Keratinocyte (primary cell): ENCODE data around the gene RBFOX2. TPM values are rescaled to one million over a fixed set of nuclear protein-coding genes. Genes with fewer than 3 reads are reported as not detected.

Experiments
- DNase-seq: peaks from one replicate; pipeline ENCODE4 v3.0.0-alpha.2; 2011; ENCODE audit warnings: low read depth, missing footprints, low spot score
- FAIRE-seq: peaks from 2 replicates; lab custom pipeline; 2011; peaks lifted over from hg19 to GRCh38; lab: Jason Lieb, UNC
- H2AFZ ChIP-seq: 2 replicates; pipeline ENCODE4 v1.6.0; 2012; ENCODE audit warnings: low read length, control low read depth, inconsistent platforms; ENCODE audit not compliant: control insufficient read depth
- H3K27ac ChIP-seq: 2 replicates; pipeline ENCODE4 v1.5.1; 2011; ENCODE audit warnings: low read length; ENCODE audit not compliant: control insufficient read depth, insufficient read depth
- H3K27me3 ChIP-seq: 3 replicates; pipeline ENCODE4 v1.6.0; 2011; ENCODE audit warnings: low read length; ENCODE audit not compliant: control insufficient read depth, insufficient read depth; ENCODE audit errors: extremely low read depth
- H3K36me3 ChIP-seq, 2 experiments: 2 replicates in 1 of 2; 3 replicates in 1 of 2; pipeline ENCODE4 v1.5.1; 2011; ENCODE audit warnings: low read length in 2 of 2, mild to moderate bottlenecking in 1 of 2; ENCODE audit not compliant: control insufficient read depth in 2 of 2, insufficient read depth in 2 of 2; ENCODE audit errors: extremely low read depth in 1 of 2
- H3K4me1 ChIP-seq: 3 replicates; pipeline ENCODE4 v1.5.1; 2011; ENCODE audit warnings: low read length; ENCODE audit not compliant: control insufficient read depth, insufficient read depth; ENCODE audit errors: extremely low read depth
- H3K4me2 ChIP-seq: 3 replicates; pipeline ENCODE4 v1.6.0; 2011; ENCODE audit warnings: low read depth, low read length; ENCODE audit not compliant: control insufficient read depth, insufficient read depth; ENCODE audit errors: extremely low read depth
- H3K4me3 ChIP-seq, 3 experiments: fragments of 200-600 bp in 1 of 3; sonication (generic) in 1 of 3; 2 replicates in 2 of 3; 3 replicates in 1 of 3; pipeline ENCODE4 v1.5.1; 2011 to 2016; ENCODE audit warnings: low read length in 3 of 3, mild to moderate bottlenecking in 3 of 3, control low read depth in 2 of 3, inconsistent platforms in 1 of 3, low read depth in 1 of 3, mixed read lengths in 1 of 3, mixed run types in 1 of 3, moderate library complexity in 1 of 3; ENCODE audit not compliant: control insufficient read depth in 2 of 3, insufficient read depth in 2 of 3; ENCODE audit errors: extremely low read depth in 1 of 3
- H3K79me2 ChIP-seq: 2 replicates; pipeline ENCODE4 v1.6.0; 2012; ENCODE audit warnings: low read length; ENCODE audit not compliant: control insufficient read depth, insufficient read depth
- H3K9ac ChIP-seq: 3 replicates; pipeline ENCODE4 v1.6.0; 2011; ENCODE audit warnings: low read length; ENCODE audit not compliant: control insufficient read depth, insufficient read depth; ENCODE audit errors: extremely low read depth
- H3K9me1 ChIP-seq: 3 replicates; pipeline ENCODE4 v1.6.0; 2011; ENCODE audit warnings: low read length; ENCODE audit not compliant: control insufficient read depth, insufficient read depth; ENCODE audit errors: extremely low read depth
- H3K9me3 ChIP-seq: 2 replicates; pipeline ENCODE4 v1.5.1; 2012; ENCODE audit warnings: low read depth, low read length; ENCODE audit not compliant: control insufficient read depth
- H4K20me1 ChIP-seq: 3 replicates; pipeline ENCODE4 v1.6.0; 2011; ENCODE audit warnings: low read length; ENCODE audit not compliant: control insufficient read depth, insufficient read depth; ENCODE audit errors: extremely low read depth
- CTCF ChIP-seq, 3 experiments: IDR thresholded peaks in 1 of 3; conservative IDR thresholded peaks in 1 of 3; optimal IDR thresholded peaks in 1 of 3; 2 replicates in 2 of 3; 3 replicates in 1 of 3; pipeline versions ENCODE3 to v1.5.1; 2011; ENCODE audit warnings: low read length in 3 of 3, mild to moderate bottlenecking in 3 of 3, moderate library complexity in 2 of 3, control low read depth in 1 of 3, inconsistent platforms in 1 of 3; ENCODE audit not compliant: insufficient read depth in 2 of 3; ENCODE audit errors: extremely low read depth in 1 of 3
- EZH2 ChIP-seq: IDR thresholded peaks from one replicate; pipeline ENCODE4 v1.6.1; 2012; ENCODE audit warnings: inconsistent platforms, mild to moderate bottlenecking, low read length, moderate library complexity
- dilution Hi-C: fragments of 300-500 bp; cut with MboI; formaldehyde crosslinking; loops from one replicate; pipeline ENCODE4 v1.7.0; 2020; ENCODE audit warnings: low sequenced_read_pairs; ENCODE audit not compliant: extremely low pct_ligation_motif_present
- polyA plus RNA-seq, 5 experiments: library from polyadenylated mRNA; depleted of rRNA in 3 of 5; stranded (reverse) in 3 of 5; stranded (forward) in 1 of 5; unstranded in 1 of 5; fragments of >200 nt; gene quantifications; 1 replicate in 1 of 5; 2 replicates in 3 of 5; 3 replicates in 1 of 5; pipeline versions ENCODE4 v1.2.1 to v1.2.3, GENCODE V29; 2011 to 2012; ENCODE audit warnings: missing spikeins in 2 of 5, low read depth in 1 of 5, low replicate concordance in 1 of 5

The RBFOX2 gene
- polyA plus RNA-seq, 1 donor (not counting 4 experiments of a cell fraction or from before 2014, with no cell fraction given): 118 TPM

GRCh38 chr22:35736701-35737100 lies 291.9 kb downstream of the RBFOX2 start:
- no peak overlapping the region for H3K4me2 ChIP-seq
- H3K27ac ChIP-seq: no peak overlapping the region
- FAIRE-seq: no peak
- TF ChIP-seq CTCF (optimal IDR thresholded peaks at IDR 0.05 in 1 of 3, IDR thresholded peaks at IDR 0.05 in 1 of 3, conservative IDR thresholded peaks at IDR 0.05 in 1 of 3; ENCODE audit: extremely low read depth in 1 of 3, insufficient read depth in 2 of 3, low read length in 3 of 3) (no peak), EZH2 (no peak)
- no peaks in the 10 kb centered on the region for H3K9me3 ChIP-seq
- no peak overlapping the region for H3K4me3 ChIP-seq
- H3K9ac ChIP-seq: no peak overlapping the region
- dilution Hi-C loops: no loop called here
- no peaks in the 10 kb centered on the region for H3K27me3 ChIP-seq
- H4K20me1 ChIP-seq: no peaks in the 10 kb centered on the region
- H3K36me3 ChIP-seq: peaks cover 10 to 13% of the 10 kb centered on the region in 2 experiments
- H3K4me1 ChIP-seq: no peaks in the 10 kb centered on the region
- no peaks in the 10 kb centered on the region for H3K79me2 ChIP-seq
- H3K9me1 ChIP-seq: no peaks in the 10 kb centered on the region
- no peak for DNase-seq
- no peak overlapping the region for H2AFZ ChIP-seq

DNA sequence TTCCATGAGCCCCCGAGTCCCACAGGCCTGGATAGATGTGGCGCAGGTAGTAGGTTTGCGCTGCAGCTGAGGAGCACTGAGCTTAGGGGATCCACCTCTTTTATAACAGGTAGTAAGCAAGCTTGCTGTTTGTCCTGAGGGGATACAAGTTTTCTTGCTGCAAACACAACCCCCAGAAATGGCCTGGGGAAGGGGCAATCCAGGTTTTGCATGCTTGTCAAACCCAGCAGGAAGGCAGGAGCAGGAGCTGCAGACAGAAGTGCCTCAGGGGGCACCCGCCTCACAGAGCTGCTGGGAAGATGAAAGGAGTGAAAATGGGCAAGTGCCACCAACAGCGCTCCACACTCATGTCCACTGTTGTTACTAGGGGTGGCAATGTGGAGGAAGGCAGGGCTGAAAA lies 292.5 kb downstream of the RBFOX2 start:
- DNase-seq (no peak), FAIRE-seq (no peak)
- TF ChIP-seq EZH2 (no peak), CTCF (optimal IDR thresholded peaks at IDR 0.05 in 1 of 3, IDR thresholded peaks at IDR 0.05 in 1 of 3, conservative IDR thresholded peaks at IDR 0.05 in 1 of 3; ENCODE audit: extremely low read depth in 1 of 3, insufficient read depth in 2 of 3, low read length in 3 of 3) (no peak)
- no peak overlapping the region for H3K4me3 ChIP-seq
- no peaks in the 10 kb centered on the region for H3K4me1 ChIP-seq
- no peak overlapping the region for H3K27ac ChIP-seq
- peaks cover 6 to 10% of the 10 kb centered on the region in 2 experiments for H3K36me3 ChIP-seq
- no peak overlapping the region for H2AFZ ChIP-seq
- no peaks in the 10 kb centered on the region for H3K79me2 ChIP-seq
- H3K9ac ChIP-seq: no peak overlapping the region
- dilution Hi-C loops: no loop called here
- H3K9me3 ChIP-seq: no peaks in the 10 kb centered on the region
- H3K9me1 ChIP-seq: no peaks in the 10 kb centered on the region
- H3K27me3 ChIP-seq: no peaks in the 10 kb centered on the region
- H4K20me1 ChIP-seq: no peaks in the 10 kb centered on the region
- no peak overlapping the region for H3K4me2 ChIP-seq
